ENCODE data around the gene KAZN.

KAZN gene

DNA sequence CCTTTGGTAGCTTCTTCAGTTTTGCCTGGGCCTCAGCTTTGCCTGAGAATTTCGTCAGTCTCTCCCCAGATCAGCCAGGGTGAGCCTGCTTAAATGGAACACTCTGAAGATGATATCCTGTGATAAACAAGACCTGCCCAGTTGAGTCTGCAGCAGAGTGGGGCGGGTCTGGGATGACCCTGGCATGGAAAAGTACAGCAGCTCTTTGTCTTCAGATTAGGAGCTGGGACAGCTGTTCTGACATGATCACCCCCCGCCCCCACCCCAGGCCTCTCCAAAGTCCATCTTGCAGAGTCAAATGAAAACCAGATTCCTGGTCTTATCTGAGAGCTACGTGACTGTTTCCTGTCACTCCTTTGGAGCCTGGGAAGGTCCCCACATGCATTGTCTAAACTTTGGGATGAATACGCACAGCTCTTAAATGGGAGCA is 552.9 kb downstream of the KAZN start:
- TF ChIP-seq TOX (CRISPR knock-in tag; IDR thresholded peaks at IDR 0.05; ENCODE audit: borderline replicate concordance) (no peak), BACH2 (CRISPR knock-in tag; IDR thresholded peaks at IDR 0.05; ENCODE audit: borderline replicate concordance) (no peak), CSDC2 (CRISPR knock-in tag; IDR thresholded peaks at IDR 0.05) (no peak), TCF4 (CRISPR knock-in tag; IDR thresholded peaks at IDR 0.05; ENCODE audit: borderline replicate concordance) (peak; percentile 95)
- TF ChIP-seq, protein P1, sequence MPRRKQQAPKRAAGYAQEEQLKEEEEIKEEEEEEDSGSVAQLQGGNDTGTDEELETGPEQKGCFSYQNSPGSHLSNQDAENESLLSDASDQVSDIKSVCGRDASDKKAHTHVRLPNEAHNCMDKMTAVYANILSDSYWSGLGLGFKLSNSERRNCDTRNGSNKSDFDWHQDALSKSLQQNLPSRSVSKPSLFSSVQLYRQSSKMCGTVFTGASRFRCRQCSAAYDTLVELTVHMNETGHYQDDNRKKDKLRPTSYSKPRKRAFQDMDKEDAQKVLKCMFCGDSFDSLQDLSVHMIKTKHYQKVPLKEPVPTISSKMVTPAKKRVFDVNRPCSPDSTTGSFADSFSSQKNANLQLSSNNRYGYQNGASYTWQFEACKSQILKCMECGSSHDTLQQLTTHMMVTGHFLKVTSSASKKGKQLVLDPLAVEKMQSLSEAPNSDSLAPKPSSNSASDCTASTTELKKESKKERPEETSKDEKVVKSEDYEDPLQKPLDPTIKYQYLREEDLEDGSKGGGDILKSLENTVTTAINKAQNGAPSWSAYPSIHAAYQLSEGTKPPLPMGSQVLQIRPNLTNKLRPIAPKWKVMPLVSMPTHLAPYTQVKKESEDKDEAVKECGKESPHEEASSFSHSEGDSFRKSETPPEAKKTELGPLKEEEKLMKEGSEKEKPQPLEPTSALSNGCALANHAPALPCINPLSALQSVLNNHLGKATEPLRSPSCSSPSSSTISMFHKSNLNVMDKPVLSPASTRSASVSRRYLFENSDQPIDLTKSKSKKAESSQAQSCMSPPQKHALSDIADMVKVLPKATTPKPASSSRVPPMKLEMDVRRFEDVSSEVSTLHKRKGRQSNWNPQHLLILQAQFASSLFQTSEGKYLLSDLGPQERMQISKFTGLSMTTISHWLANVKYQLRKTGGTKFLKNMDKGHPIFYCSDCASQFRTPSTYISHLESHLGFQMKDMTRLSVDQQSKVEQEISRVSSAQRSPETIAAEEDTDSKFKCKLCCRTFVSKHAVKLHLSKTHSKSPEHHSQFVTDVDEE (CRISPR knock-in tag; IDR thresholded peaks at IDR 0.05) = peak; percentile 90
- no peak for ATAC-seq

DNA sequence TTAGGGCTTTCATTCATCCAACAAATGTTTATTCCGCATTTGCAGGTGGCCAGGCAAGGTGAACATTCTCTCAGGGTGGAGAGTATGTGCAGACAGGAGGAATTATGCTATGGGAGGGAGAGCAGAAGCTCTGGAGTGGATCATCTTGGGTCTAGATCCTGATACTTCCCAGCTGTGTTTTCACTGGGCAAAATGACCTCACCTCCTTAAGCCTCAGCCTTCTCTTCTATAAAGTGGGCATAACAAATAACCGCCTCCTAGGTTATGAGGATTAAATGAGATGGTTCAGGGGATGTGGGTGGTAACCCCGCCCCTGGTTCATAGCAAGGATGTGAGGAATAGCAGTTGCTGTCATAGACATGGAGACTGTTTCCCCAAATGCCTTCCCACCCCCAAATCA is 553.4 kb downstream of the KAZN start:
- no peak for ATAC-seq
- TF ChIP-seq, protein P2, sequence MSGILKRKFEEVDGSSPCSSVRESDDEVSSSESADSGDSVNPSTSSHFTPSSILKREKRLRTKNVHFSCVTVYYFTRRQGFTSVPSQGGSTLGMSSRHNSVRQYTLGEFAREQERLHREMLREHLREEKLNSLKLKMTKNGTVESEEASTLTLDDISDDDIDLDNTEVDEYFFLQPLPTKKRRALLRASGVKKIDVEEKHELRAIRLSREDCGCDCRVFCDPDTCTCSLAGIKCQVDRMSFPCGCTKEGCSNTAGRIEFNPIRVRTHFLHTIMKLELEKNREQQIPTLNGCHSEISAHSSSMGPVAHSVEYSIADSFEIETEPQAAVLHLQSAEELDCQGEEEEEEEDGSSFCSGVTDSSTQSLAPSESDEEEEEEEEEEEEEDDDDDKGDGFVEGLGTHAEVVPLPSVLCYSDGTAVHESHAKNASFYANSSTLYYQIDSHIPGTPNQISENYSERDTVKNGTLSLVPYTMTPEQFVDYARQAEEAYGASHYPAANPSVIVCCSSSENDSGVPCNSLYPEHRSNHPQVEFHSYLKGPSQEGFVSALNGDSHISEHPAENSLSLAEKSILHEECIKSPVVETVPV (CRISPR knock-in tag; IDR thresholded peaks at IDR 0.05) = no peak
- TF ChIP-seq ARNTL (CRISPR knock-in tag; IDR thresholded peaks at IDR 0.05; ENCODE audit: borderline replicate concordance, low read depth) = no peak
- TF ChIP-seq, protein P3, sequence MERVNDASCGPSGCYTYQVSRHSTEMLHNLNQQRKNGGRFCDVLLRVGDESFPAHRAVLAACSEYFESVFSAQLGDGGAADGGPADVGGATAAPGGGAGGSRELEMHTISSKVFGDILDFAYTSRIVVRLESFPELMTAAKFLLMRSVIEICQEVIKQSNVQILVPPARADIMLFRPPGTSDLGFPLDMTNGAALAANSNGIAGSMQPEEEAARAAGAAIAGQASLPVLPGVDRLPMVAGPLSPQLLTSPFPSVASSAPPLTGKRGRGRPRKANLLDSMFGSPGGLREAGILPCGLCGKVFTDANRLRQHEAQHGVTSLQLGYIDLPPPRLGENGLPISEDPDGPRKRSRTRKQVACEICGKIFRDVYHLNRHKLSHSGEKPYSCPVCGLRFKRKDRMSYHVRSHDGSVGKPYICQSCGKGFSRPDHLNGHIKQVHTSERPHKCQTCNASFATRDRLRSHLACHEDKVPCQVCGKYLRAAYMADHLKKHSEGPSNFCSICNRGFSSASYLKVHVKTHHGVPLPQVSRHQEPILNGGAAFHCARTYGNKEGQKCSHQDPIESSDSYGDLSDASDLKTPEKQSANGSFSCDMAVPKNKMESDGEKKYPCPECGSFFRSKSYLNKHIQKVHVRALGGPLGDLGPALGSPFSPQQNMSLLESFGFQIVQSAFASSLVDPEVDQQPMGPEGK (CRISPR knock-in tag; IDR thresholded peaks at IDR 0.05; ENCODE audit: borderline replicate concordance) = no peak
- TF ChIP-seq OSR1 (CRISPR knock-in tag; IDR thresholded peaks at IDR 0.05) = no peak
- no peak for TF ChIP-seq ZFP3 (CRISPR knock-in tag; IDR thresholded peaks at IDR 0.05)
- no peak for TF ChIP-seq PPARA (CRISPR knock-in tag; IDR thresholded peaks at IDR 0.05; ENCODE audit: borderline replicate concordance)
- 0 out of 2 replicates have a peak, but pooled peaks have one; percentile 9 for TF ChIP-seq SNAI2 (CRISPR knock-in tag; IDR thresholded peaks at IDR 0.05)
- TF ChIP-seq ZNF70 (CRISPR knock-in tag; IDR thresholded peaks at IDR 0.05) = peak; percentile 95
- TF ChIP-seq TCF4 (CRISPR knock-in tag; IDR thresholded peaks at IDR 0.05; ENCODE audit: borderline replicate concordance) = no peak
- no peak for TF ChIP-seq ISL1 (CRISPR knock-in tag; IDR thresholded peaks at IDR 0.05)
- TF ChIP-seq ESRRG (CRISPR knock-in tag; IDR thresholded peaks at IDR 0.05) = no peak
- no peak for TF ChIP-seq ZC3H10 (CRISPR knock-in tag; IDR thresholded peaks at IDR 0.05)
- TF ChIP-seq ZFP30 (CRISPR knock-in tag; IDR thresholded peaks at IDR 0.05) = no peak

DNA sequence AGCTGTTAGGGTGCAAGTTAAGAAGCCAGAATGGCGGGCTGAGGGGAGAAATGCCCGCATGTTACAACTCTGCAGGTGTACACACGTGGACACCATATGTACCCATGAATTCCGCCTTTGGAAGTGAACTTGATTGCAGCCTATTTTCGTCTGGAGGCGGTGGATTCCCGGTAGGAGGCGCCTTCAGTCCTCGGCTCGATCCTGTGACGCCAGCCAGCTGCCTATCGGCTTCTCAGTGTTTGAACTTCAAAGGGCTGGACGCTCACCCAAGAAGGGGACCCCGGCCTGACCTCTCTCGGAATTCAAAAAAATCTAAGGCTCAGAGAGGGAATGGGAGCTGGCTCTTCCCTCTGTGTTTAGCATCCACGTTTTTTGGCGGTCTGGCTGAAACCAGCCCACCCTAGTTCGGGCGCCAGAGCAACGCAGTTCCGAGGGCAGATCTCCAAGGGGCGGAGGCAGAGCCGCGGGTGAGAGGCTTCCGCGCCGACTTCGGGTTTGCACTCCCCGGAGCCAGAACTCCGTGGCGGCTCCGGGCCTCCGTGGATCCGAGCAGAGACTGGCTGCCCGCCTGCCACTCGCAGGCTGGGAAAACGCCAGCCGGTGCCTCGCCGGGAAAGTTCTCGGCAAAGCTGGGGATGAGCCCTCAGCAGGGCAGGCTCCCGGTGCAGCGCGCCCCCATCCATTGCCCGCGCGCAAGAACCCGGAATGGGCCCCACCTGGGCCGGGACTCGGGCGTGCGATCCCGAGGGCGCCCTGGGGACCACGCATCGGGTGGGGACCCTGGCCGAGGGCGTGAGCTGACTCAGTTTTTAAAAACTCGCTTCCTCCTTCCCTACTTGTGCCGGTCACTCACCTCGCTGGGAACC is 554.1 kb downstream of the KAZN start:
- TF ChIP-seq OSR1 (CRISPR knock-in tag; IDR thresholded peaks at IDR 0.05) = no peak
- peak; percentile 11; the same call in 1 of the 2 replicates for TF ChIP-seq ZFP30 (CRISPR knock-in tag; IDR thresholded peaks at IDR 0.05)
- peak; percentile 64; the same call in 1 of the 2 replicates for TF ChIP-seq TCF4 (CRISPR knock-in tag; IDR thresholded peaks at IDR 0.05; ENCODE audit: borderline replicate concordance)
- TF ChIP-seq ZNF70 (CRISPR knock-in tag; IDR thresholded peaks at IDR 0.05) = no peak
- ATAC-seq = peak; percentile 78

DNA sequence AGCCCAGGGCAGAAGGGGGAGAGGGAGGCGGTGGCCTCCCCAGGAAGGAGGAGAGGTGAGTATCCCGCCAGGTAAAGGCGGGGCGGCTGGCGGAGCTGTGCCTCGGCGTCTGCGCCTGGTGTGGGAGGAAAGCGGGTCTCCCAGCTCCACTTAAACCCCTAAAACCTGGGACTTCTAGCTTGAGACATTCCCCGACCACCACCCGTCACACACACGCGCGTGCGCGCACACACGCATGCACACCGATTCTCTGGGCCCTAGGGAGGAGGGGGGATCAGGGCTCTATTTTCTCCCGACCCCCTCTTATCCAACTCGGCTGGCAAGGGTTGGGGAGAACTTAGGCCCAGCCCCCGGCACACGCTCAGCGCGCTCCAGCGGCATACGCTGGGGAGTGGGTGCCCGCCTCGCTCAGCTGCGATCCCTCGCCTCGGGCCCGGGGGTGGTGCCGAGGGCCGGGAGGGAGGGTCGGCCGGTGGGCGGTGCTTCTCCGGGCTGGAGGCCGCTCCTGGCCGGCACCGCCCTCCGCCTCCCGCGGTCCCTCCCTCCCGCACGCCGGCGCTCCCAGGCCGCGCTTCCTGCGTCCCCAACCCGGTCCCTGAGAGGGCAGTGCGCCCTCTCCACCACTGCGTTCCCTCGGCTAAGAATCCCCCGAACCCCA is 554.8 kb downstream of the KAZN start, which contains the start of gene TMEM51:
TMEM51 (plus strand) TSS at position 564 of the 658 bp plus-strand sequence. CDS start 61,341 bp downstream, outside the sequence.
- no peak for TF ChIP-seq TCF4 (CRISPR knock-in tag; IDR thresholded peaks at IDR 0.05; ENCODE audit: borderline replicate concordance)
- TF ChIP-seq ESRRG (CRISPR knock-in tag; IDR thresholded peaks at IDR 0.05) = no peak
- TF ChIP-seq ZNF8 (CRISPR knock-in tag; IDR thresholded peaks at IDR 0.05) = no peak
- ATAC-seq = peak; percentile 67
